Cerebellar cortex (tissue), 1 donor: ENCODE results near the gene PDE8A.
"Not testable (repeated sequence)": the region's sequence is repeated elsewhere in the genome, so short reads cannot be mapped to it uniquely, and the experiment has no call there.

Experiments
- DNase-seq: peaks from one replicate; pipeline ENCODE4 v3.0.0-alpha.2; 2015; ENCODE audit warnings: low spot score

PDE8A gene

DNA sequence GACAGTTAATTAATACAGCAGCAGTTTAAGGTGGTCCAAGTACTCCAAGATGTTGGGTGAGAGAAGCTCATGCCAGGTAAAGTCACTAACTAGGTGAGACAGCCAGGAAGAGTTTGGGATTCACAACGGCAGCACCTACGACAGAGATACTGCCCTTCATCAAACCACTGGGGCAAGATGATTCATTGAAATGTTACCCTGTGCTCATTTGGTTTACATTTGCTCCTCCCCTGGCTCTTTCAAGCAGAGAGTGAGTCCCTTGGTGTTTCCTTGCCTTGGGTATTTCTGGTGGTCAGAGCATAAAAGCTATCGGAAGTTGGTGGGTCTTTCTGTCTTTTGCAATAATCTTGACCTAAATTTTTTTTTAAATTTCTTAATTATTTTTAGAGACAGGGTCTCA lies 19.9 kb upstream of the PDE8A start:
- no peak for DNase-seq

DNA sequence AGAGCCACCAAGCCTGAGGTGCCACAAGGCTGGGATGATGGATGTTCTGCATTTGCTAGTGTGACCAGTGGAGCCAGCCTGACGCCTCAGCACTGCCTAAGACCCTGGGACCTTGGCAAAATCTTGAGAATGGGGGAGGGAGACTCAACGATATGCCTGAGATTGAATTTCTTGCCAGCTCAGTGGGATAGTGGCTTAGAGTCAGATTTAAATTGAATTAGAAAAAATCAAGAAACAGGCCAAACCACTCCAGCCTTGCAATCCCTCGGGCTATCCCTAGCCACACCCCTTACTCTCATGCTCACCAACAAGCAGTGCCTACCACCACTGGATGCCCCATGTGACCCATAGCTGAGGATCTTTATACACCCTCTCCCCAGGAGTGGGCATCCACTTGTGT lies 18.7 kb upstream of the PDE8A start:
- no peak for DNase-seq

- no peak for DNase-seq
These were observed 14.3 kb upstream of the PDE8A start for GRCh38 chr15:84967380-84967779.

GRCh38 chr15:84968301-84968700 lies 13.4 kb upstream of the PDE8A start:
- no peak for DNase-seq

DNA sequence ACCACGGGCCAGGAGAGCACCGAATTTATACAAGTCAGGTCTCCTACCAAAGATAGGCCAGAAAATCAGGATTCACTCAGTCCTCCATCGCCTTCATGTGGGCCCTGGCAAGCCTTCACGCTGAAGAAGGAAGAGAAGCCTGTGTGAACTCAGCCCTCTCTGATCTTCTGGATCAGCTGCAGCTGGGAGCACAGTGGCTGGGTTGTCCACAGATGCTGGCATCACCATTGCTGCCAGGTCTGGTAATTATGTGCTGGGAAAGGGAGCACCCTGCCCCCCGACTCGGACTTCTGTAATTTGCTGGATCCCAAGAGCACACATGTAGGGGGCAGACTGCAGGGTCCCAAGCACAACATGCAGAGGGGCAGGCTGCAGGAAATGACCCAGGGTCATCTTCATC lies 12.4 kb upstream of the PDE8A start:
- no peak for DNase-seq

DNA sequence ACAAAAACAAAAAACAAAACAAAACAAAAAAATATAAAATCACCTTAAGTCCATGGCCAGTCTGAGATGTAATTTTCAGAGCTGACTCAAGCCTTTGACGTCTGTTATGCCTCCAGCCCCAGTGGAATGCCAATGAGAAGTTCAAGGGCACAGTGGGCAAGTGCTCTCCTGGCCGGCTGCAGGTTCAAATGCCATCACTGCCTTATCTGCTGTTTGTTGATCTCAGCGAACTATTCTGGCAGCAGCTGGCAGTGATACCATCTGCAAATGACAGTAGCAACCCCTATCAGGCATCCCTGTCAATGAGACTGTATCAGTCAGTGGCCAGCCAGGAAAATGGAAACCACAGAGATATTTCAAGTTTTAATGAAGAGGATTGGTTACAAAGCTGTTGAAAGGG lies 10.8 kb upstream of the PDE8A start:
- DNase-seq: no peak

- no peak for DNase-seq
These were observed 7.9 kb upstream of the PDE8A start for GRCh38 chr15:84973492-84974460.

- DNase-seq: no peak
These were observed 5.7 kb upstream of the PDE8A start for GRCh38 chr15:84975871-84976351.

DNA sequence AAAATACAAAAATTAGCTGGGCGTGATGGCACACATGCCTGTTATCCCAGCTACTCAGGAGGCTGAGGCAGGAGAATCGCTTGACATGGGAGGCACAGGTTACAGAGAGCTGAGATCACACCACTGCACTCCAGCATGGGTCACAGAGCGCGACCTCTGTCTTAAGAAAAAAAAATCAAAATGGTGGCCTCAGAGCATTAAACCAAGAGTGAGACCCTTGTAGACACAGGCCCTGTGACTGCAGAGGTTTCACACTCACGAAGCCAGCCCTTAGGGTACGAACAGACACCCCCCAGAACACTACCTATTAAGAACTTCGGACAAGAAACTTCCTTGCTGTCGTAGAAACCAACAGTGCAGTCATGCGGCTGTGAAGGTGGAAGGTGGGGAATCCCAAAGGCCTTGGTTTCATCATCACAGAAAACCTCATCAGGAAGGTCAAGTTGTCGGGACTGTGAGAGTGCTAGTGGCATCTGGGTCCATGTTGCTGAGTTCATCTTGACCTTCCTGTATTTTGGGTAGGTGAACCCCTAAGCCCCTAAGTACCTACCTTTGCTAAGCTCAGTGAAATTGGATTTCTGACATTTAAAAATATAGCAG lies 4.8 kb upstream of the PDE8A start:
- DNase-seq: no peak

- DNase-seq: peak; percentile 13
These were observed 2.0 kb upstream of the PDE8A start for GRCh38 chr15:84979651-84980050.

DNA sequence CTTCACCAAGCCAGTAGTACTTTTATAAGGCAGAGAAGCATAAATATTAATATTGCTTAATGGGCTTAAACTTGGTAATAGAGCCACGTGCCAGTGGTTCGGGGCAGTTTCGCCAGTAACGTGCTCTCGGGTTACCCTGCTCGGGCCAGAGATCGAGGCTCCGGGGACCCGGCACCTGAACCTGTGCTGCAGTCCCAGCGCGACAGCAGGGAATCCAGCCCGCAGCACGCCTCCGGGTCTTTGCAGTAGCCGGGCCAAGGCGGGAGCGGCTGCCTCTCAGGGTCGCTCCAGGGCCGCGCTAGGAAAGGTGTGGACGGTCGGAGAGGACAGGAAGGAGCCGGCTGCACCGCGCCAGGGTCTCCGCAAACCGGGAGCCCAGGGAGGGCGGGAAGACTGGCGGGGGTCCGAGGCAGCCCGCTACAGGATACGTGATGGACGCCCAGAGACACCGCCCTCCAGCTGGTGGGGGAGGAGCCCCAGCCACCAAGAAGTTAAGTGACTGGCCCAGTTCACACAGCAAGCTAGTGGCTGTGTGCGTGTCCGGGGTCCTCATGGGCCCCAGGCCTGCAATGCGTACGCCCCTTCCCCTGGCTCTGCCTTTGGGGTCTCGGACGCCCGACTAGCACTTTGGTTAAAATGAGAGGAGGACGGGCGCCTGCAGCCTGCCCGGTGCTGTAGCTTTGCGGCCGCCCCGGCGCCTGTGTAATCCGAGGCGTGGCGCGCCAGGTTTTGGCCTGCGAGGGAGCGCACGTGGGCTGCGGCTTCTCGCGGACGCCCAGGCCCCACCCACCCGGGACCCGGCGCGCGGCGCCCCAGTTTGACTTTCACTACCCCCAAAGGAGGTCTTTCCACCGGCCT lies 1.2 kb upstream of the PDE8A start:
- DNase-seq: peak; percentile 72

DNA sequence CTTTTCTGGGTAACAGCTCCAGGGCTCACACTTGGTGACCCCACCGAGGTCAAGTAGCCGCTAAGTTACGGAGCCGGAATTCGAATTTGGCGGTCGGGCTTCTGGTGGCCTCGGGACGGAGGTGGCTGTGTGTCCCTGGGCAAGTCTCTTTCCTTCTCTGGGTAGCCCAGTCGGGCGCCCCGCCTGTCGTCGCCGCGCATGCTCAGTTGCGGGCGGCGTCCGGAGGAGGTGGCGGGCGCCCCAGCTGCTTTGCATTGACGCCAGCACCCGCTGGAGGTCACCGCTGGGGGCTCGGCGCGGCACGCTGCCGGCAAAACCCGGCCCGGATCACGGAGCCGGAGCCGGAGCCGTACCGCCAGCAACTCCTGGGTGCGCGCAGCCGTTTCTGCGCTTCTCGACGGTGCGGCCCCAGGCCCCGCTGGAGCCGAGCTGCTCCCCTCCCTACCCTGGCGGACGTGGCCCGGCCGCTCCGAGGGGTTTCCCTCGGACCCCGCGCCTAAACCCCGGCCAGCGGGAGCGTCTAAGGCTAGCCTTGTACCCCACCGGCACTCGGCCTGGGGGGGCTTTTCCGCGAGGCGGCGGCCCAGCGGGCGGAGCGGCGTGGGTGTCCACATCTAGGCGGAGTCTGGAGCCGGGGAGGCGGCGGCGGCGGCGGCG lies 474 bp upstream of the PDE8A start:
- DNase-seq: peak; percentile 81

- peak; percentile 18 for DNase-seq
These were observed 755 bp downstream of the PDE8A start for GRCh38 chr15:84982301-84982920.

DNA sequence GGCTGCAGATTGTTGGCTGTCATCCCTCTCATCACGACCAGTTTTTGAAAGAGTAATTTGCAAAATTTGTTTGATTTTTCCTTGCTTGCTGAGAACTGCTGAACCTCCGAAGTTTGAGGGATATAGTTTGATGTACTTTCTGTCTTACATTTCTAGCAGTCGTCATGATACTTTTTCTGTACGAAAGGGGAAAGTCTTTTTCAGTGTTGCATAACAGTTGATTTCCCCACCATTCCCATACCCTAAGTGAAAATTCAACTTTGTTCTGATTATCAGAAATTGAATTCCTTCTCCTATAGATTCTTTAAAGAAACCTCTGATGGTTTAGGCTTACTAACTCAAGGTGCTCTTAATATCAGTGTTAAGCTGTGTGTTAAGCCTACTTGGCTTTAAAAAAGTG lies 1.6 kb downstream of the PDE8A start:
- DNase-seq: no peak

- DNase-seq: no peak
These were observed 2.1 kb downstream of the PDE8A start for GRCh38 chr15:84983711-84984110.

DNA sequence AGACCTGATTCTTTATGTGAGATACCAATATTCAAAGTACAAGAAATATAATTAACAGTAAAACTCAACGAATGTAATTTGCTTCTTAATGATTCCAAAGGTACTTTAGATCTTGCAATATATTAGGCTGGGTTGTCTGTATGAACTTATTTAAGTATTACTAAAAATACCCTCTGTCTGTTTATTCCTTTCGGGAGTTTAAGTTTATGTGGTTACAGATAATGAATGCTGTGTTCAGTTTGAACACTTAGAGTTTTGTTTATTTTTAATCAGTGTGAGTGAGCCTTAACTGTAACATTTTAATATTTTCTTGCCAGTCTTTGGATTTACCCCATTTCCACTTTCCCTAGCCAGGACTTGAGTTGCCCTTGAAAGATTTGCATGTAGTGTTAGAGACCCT lies 3.5 kb downstream of the PDE8A start:
- DNase-seq: no peak

DNA sequence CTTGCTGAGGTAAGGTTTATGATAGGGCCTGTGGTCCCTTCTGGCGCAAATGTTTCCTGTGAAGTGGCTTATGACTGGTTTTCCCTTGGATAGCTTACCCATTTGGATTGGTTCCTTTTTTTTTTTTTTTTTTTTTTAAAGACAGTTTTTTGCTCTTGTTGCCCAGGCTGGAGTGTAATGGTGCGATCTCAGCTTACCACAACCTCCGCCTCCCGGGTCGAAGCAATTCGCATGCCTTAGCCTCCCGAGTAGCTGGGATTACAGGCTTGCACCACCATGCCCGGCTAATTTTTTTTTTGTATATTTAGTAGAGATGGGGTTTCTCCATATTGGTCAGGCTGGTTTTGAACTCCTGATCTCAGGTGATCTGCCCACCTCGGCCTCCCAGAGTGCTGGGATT lies 5.7 kb downstream of the PDE8A start:
- not testable (repeated sequence) for DNase-seq

- DNase-seq: no peak
These were observed 6.4 kb downstream of the PDE8A start for GRCh38 chr15:84987949-84988624.

- DNase-seq: no peak
These were observed 7.4 kb downstream of the PDE8A start for GRCh38 chr15:84988909-84989644.

DNA sequence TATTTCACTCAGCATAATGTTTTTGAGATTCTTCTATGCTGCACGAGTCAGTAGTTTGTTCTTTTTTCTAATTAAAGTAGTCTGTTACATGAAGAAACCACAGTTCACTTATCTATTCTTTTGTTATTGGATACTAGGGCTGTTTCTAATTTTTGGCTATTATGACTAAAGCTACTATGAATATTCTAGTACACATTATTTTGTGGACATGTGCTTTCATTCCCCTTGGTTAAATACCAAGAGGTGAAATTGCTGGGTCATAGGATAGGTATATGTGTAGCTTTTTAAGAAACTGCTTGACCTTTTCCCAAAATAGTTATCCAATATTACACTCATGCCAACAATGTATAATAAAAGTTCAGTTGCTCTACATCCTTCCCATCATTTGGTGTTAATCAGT lies 8.9 kb downstream of the PDE8A start:
- no peak for DNase-seq
